PC-3 (cell line): ENCODE measurements around the gene DDX24.

Experiments
- CTCF ChIP-seq: fragments of 300-600 bp; sonication (generic); conservative IDR thresholded peaks from 2 replicates; pipeline ENCODE4 v1.5.1; 2017; ENCODE audit warnings: antibody characterized with exemption, low read depth, mild to moderate bottlenecking, low read length
- EZH2 ChIP-seq: fragments of 300-600 bp; sonication (generic); IDR thresholded peaks from one replicate; pipeline ENCODE4 v1.6.1; 2017; ENCODE audit warnings: antibody characterized with exemption, mild to moderate bottlenecking, low read length; ENCODE audit not compliant: unreplicated experiment
- EZH2phosphoT487 ChIP-seq: fragments of 300-600 bp; sonication (generic); IDR thresholded peaks from 2 replicates; pipeline ENCODE4 v1.6.1; 2018; ENCODE audit warnings: mild to moderate bottlenecking, antibody characterized with exemption, low read length, borderline replicate concordance

DNA sequence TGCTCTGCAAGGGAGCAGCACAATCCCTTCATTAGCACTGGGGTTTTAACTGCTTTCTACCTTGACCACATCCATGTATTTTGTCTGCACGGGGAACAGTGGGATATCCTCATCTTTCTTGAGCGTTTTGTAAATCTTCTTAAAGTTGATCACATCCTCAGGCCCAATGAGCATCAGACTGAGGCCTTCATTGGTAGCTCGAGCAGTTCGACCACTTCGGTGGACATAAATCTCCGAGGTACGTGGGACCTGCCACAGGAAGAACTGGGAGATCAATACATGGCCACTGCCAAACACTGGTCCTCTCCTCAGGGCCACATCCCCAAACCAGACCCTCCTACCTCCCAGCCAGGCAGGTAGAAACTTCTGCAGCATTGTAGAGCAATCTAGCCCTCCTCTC is 26.1 kb downstream of the DDX24 start:
- no peak for TF ChIP-seq CTCF
- no peak for TF ChIP-seq EZH2phosphoT487
- TF ChIP-seq EZH2, result no peak
